Measurements from ENCODE around the gene TMEM222.
"Not testable (repeated sequence)": the region's sequence is repeated elsewhere in the genome, so short reads cannot be mapped to it uniquely, and the experiment has no call there.

The TMEM222 gene

DNA sequence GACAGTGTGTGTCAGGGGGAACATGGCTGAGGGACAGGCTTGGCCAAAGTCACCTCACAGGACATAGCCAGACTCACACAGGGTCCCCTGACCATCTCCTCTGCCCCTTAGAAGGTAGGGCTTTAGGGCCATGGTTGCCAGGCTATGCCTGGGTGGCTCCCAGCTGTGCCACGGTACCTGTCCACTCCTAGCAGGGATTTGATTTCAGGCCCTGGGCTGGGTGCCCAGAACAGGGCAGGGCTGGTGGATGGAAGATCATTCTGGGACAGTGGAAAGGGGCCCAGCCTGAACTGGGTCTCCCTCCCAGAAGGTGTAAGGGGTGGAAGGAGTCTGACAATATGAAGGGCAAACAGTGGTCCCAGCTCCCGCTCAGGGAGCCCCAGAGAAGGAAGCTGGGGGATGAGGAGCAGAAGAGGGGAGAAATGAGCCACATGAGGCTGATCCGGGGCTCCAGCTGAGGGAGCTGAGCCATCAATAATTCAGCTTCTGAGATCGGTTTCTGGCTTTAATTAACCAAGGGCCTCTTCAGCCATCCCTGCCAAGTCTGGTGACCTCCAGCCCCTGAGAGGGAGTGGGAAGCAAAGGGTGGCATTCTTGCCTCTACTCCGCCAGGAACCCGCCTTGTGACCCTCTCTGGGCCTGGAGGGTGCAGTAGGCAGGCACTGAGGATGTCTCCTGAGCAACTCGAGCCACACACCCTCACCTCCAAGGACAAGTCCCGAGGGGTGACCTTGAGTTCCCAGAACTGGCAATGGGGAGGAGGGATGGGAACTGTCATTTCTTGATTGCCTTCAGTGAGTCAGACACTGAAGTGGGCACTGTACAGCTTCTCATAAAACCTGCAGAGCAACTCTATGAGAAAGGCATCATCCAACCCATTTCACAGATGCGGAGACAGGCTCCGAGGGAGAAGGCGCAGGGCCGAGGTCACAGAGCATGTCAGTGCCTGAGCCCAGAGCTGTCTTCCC, 59.1 kb downstream of the TMEM222 start:
- DNase-seq (ENCODE audit: low read depth), result no peak

DNA sequence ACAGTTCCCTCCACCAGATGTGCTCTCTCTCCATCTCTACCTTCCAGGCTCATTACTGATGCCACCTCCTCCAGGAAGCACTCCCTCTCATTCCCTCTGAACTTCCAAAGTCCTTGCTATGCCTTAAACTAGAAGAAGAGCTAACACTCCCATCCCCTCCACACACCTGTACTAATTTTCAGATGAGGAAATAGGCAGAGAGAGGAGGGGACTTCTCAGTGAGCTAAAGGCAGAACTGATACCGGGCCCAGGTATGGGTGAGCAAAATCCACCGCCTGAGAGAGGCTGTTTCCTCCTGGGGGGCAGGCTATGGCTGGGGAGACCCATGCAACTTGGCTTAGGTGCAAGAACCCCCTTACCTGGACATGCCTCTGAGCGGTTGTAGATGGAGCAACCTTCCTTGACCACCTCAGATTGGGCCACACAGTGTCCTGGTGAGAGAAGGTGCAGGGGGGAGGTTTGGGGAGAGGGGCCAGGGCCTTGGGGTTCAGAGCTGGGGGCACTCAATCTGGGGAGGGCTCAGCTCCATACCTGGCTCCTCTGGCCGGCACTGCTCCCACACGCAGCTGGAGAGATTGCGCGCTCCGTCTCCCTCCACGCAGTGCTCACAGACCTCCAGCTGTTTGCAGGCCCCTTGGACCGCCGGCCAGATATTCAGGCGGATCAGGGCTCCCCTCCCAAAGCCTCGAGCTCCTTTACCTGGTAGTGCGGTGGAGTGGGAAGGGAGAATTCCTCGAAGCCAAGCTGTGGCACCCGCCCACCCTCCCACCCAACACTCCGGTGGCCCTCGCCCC, 60.2 kb downstream of the TMEM222 start:
- DNase-seq (ENCODE audit: low read depth), result no peak

DNA sequence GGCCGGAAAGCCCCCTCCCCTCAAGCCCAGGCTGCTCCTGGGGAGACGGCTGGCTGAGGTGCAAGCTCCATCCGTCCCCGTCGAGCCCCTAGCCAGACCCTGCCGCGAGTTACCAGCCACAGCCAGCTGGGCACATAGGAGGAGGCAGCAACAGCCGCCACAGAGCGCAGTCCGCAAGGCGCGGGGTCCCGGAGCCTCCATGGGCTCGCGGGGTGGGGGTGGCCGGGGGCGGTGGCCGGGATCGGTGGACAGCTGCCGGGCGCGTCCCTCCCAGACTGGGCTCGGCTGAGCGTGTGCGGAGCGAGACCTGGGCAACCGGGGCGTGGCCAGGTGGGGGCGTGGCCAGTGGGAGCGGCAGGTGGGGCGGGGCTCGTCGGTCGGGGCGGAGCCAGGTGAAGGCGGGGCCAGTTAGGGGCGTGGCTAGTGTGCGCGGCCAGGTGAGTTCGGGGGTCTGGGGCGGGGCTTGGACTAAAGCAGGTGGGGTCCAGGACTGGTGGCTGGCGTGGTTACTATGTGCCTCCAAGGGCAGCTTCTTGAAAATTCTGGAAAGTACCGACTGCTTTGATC, 61.2 kb downstream of the TMEM222 start, which contains the start of gene CD164L2:
CD164L2 (minus strand) TSS at position 295 of the 567 bp plus-strand sequence; CDS start at position 201, 94 bp downstream.
- DNase-seq (ENCODE audit: low read depth), result no peak

DNA sequence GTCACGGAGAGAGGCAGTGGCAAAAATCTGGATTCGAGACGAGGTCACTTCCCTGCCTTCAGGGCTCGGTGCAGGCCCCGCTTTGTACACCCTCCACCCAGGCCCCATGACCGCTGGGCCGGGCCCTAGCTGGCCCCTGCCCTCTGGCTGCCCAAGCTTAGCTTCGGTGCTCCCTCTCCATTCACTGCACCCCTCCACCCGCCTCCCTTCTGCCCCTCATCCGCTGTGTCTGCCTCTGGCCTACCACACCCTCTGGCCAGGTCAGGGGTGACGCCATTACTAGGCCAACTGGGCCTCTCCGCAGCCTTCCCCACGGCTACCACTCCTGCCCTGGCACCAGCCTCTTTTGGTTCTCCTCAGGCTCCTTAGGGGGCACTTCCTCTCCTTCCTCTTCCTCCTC, 61.7 kb downstream of the TMEM222 start:
- no peak for DNase-seq (ENCODE audit: low read depth)

DNA sequence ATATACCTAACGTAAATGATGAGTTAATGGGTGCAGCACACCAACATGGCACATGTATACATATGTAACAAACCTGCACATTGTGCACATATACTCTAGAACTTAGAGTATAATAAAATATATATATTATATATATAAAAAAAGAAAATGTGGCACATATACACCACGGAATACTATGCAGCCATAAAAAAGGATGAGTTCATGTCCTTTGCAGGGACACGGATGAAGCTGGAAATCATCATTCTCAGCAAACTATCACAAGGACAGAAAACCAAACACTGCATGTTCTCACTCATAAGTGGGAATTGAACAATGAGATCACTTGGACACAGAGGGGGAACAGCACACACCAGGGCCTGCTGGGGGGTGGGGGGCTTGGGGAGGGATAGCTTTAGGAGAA, 62.8 kb downstream of the TMEM222 start:
- DNase-seq (ENCODE audit: low read depth), result not testable (repeated sequence)
